Activated T-helper 1 cell treated with anti-CD3 and anti-CD28 coated beads, Interleukin-2, amount 50 U/mL, for 16 hours (primary cell): ENCODE data around the gene ATP9B.
"Not testable (repeated sequence)": the region's sequence is repeated elsewhere in the genome, so short reads cannot be mapped to it uniquely, and the experiment has no call there.

Source experiments
- DNase-seq, 2 donors: peaks; one replicate each; pipeline ENCODE4 v3.0.0-alpha.2; 2020; ENCODE audit warnings: low read depth in 1 of 2, low spot score in 1 of 2

ATP9B gene

GRCh38 chr18:79354350-79354749, 285.2 kb downstream of the ATP9B start:
- DNase-seq = no peak

GRCh38 chr18:79355433-79356335, 286.5 kb downstream of the ATP9B start:
- no peak for DNase-seq

- no peak for DNase-seq
Observed at GRCh38 chr18:79356435-79356834, 287.2 kb downstream of the ATP9B start.

GRCh38 chr18:79360933-79361332, 291.7 kb downstream of the ATP9B start:
- DNase-seq = no peak

- DNase-seq = no peak
Observed at GRCh38 chr18:79361766-79362522, 292.8 kb downstream of the ATP9B start.

GRCh38 chr18:79365701-79366100, 296.5 kb downstream of the ATP9B start:
- no peak for DNase-seq

GRCh38 chr18:79366177-79367094, 297.2 kb downstream of the ATP9B start:
- DNase-seq = no peak

GRCh38 chr18:79367480-79367879, 298.3 kb downstream of the ATP9B start:
- DNase-seq = no peak

- no peak for DNase-seq
Observed at GRCh38 chr18:79367989-79368388, 298.8 kb downstream of the ATP9B start.

- DNase-seq = no peak
Observed at GRCh38 chr18:79368681-79369080, 299.5 kb downstream of the ATP9B start.

GRCh38 chr18:79371561-79372121, 302.4 kb downstream of the ATP9B start:
- DNase-seq = no peak

- no peak for DNase-seq
Observed at GRCh38 chr18:79372461-79372860, 303.3 kb downstream of the ATP9B start.

GRCh38 chr18:79372991-79373390, 303.8 kb downstream of the ATP9B start:
- no peak for DNase-seq

GRCh38 chr18:79373736-79374135, 304.5 kb downstream of the ATP9B start:
- DNase-seq = no peak

- DNase-seq = no peak
Observed at GRCh38 chr18:79374408-79375171, 305.4 kb downstream of the ATP9B start.

- DNase-seq = no peak
Observed at GRCh38 chr18:79375441-79376154, 306.4 kb downstream of the ATP9B start.

GRCh38 chr18:79376661-79377060, 307.5 kb downstream of the ATP9B start:
- not testable (repeated sequence) for DNase-seq

- DNase-seq = no peak
Observed at GRCh38 chr18:79377187-79377891, 308.1 kb downstream of the ATP9B start.
